Stimulated activated CD8-positive, alpha-beta memory T cell treated with anti-CD3 and anti-CD28 coated beads, Interleukin-12 subunit alpha, Interleukin-12 subunit beta, amount 100 ng/mL, for 4 hours (primary cell): ENCODE measurements around the gene WDR91.
"Not testable (repeated sequence)": the region's sequence is repeated elsewhere in the genome, so short reads cannot be mapped to it uniquely, and the experiment has no call there.

Experiments
- DNase-seq: peaks from one replicate; pipeline ENCODE4 v3.0.0-alpha.2; 2020; ENCODE audit warnings: low read depth

WDR91 gene

GRCh38 chr7:135233570-135233969, 22.2 kb upstream of the WDR91 start, which contains the start of gene STRA8:
Gene STRA8, plus strand, starts transcription at chr7:135233838. Its CDS starts 6,687 bp downstream, at chr7:135240525.
- DNase-seq = no peak

GRCh38 chr7:135232720-135233119, 21.4 kb upstream of the WDR91 start:
- no peak for DNase-seq

DNA sequence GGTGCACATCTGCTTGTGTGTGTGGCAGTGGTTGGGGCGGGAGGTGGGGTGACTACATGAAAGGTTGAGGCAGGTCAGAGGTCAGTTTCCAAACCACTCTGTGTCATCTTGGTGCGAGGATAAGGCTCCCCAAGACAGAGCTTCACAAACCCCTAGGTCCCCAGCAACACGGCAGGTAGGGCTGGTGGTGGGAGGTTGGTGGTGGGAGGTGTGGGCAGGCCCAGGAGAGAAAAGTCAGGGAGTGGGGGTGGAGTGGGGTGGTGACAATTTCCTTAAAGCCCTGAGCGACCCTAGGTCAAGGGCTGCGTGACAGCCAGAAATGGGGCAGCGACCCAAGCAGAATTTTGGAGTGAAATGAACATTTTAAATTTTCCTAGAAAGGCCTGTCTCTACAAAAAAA, 20.8 kb upstream of the WDR91 start:
- DNase-seq = no peak

GRCh38 chr7:135231686-135232085, 20.4 kb upstream of the WDR91 start:
- DNase-seq = no peak

- no peak for DNase-seq
These were observed 12.7 kb upstream of the WDR91 start for GRCh38 chr7:135224027-135224426.

DNA sequence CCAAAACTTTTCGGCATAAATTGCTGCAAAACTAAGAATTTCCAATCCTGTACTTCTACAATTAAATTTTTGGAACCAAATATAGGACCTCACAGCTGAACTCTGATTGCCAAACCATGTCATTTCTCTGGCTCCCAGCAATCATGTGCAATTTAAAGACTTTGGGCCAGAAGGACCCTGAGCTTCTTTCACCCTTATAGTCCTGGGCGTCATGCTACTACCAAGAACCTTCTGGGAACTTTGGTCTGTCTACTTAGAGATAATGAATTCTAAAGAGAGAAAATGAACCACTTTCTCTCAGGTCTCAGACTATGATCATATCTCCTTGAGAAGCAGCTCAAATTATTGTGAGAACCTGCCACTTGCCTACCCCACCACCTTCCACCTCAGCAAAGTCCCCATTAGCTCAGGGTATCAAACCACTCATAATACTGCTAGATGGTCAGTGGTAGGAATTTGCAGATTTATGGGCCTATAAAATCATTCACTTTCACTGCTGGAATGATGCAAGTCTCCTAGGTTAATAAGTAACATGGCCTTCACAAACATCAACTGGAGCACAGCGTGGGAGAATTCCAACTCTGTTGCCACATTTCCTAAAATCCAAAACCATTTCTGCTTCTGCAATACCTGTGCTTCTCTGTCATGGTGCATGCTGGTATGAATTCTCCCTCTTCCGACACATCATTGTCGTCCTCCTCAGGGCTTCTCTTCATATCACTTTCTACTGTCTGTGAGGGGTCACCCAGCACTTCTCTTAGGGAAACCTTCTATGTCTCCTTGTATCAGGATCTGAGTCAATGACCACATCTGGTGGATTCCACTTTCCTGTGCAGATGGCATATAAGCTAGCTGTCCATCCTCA, 6.6 kb upstream of the WDR91 start:
- DNase-seq = no peak

DNA sequence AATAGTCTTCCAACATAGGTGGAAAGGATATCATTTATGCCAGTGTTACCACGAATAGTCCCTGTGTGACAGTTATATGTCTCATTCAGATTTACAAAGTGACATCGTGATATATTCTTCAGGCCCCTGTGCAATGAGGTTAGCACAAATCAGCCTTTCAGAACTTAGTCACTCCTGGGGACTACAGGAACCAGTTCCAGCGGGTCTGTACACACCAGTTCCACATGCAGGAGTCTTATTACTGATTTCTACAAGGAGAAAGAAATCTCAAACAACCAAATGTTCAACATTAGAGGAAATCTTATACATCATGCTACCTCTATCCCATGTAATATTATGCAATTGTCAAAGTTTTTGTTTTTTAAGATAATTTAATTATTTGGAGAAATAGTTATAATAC, 4.4 kb upstream of the WDR91 start:
- no peak for DNase-seq

GRCh38 chr7:135215180-135215579, 3.9 kb upstream of the WDR91 start:
- DNase-seq = no peak

- DNase-seq = no peak
These were observed 2.5 kb upstream of the WDR91 start for GRCh38 chr7:135213831-135214230.

GRCh38 chr7:135211946-135212685, 790 bp upstream of the WDR91 start:
- not testable (repeated sequence) for DNase-seq

DNA sequence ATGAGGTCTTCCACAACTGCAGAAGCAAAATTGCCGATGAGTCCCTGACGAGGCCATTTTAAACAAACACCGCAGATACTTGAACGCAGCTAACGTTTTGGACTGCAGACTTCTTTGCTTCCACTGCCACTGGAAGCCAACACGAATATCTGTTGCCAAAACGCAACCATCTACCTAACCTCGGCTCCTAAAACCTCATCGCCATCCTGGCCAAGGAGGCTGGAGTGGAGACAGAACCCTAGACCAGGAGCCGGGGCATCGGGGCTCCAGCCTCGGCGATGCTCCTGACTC, 493 bp downstream of the WDR91 start:
- no peak for DNase-seq

DNA sequence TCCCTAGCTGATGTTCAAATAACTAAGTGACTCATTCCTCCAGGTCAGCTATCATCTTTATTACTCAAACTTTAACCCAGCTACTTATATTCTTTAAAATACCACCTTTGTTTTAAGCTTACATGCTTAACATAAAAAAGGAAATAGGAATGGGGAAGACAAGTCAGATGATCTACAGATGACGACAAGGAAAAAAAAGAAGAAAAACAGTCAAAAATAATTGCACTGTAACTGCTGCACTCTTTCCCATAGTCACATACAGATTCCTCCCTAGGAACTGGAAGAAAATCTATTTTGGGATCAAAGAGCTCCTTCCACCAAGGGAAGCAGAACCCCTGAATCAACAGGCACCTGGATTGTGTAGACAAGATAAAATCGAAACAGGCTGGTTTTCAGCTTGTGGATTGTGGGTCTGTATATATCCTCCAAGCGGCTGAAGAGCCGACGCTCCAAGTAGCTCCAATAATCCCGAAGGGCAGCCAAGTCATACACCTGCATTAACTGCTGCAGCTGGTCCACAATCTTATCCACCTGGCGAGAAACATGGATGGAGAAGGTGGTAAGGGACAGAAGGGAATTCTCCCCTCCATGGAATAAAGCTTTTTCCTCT, 2.0 kb downstream of the WDR91 start:
- no peak for DNase-seq

DNA sequence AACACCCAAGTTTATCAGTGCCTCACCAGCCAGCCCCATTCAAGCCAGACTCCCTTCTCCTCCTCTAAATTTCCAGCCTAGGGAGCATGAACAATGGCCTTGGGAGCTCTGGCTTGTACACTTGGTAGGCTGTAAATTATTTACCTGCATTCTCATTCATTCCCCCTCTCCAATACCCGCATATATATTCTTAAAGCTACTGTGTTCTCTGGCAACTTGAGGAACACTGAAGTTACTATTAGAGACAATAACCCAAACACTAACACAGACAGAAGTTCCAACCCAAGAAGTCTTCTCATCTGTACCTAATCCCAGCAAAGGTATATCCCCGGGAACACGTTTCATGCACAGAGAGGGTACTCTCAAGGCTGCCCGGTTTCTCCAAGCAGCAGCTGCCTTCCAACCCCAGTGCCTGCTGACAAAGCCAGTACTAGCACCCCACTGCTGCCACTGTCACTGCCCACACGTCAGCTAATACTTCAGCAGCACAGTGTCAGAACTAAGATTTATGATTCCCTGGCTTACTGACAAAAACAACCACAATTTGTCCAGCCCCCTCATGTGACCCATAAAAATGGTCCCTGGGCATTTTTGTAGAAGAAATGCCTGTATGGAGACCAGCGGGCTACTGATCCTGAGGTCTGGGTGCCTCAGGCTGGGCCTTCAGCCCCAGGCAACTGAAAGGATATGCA, 3.1 kb downstream of the WDR91 start:
- no peak for DNase-seq

DNA sequence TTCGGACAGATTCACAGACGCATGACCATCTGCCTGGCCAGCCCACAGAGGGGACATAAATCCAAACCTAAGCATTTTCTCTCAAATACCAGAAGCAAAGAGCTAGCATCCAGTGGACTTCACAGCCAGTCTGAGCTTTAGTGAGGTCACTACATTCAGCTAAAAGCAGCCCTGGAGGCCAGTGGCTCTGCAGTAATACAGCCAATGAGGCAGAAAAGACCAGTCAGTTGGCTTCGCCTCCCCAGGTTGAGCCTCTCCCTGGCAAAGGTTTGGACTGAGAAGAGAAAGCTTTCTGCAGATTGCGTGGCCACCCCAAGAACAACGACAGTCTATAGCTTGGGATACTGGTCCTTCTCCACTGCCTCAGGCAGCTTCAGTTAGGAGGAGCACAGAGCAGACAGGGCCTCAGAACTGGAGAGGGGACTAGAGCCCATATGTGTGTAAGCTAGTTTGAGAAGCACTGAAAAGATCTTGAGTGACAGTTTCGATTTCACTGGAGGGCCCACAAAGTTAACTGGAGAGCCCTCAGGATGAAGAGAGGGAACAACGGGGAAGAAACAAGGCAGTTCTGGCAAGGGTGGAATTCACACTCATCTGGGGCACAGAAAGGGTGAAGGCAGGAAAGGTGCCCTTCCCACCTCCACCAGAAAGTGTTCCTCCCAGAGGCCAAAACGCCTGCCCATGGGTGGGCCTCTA, 3.8 kb downstream of the WDR91 start:
- no peak for DNase-seq

DNA sequence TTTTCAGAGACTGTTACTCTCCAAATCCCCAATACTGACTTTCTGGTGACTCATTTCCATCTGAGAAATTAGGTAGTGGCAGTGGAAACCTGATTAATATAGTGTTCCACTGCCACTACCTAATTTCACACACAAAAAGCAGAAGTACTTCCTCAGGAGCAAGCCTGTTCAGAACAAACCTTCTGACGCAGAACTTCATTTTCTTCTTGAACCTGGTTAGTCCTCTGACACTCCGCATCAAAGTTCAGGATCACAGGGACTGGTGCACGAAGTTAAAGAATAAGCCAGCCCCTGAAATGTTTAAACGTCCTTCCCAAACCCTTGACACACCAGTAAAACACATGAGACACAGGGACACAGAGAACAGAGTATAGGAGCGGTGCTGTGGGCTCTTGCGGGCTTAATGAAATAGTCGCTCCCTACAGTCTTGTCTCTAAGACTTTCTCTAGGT, 4.4 kb downstream of the WDR91 start:
- no peak for DNase-seq

- DNase-seq = no peak
These were observed 5.5 kb downstream of the WDR91 start for GRCh38 chr7:135205850-135206249.

DNA sequence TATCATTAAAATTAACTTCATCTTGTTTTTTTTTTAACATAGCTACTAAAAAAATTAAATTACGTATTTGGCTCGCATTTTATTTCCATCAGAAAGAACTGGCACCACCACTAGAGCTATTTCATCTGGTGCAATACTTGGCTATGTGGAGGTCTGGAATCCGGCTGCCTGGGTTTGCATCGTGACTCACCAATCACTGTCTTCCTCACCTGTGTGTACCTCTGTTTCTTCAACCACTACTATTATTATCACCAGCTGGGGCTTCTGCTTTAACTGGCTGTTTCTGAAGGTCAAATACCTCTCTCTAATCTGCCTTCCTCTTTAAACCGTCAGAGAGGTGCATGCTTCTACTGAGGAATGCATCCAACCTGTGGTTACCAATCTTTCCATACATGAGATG, 6.5 kb downstream of the WDR91 start:
- DNase-seq = no peak

DNA sequence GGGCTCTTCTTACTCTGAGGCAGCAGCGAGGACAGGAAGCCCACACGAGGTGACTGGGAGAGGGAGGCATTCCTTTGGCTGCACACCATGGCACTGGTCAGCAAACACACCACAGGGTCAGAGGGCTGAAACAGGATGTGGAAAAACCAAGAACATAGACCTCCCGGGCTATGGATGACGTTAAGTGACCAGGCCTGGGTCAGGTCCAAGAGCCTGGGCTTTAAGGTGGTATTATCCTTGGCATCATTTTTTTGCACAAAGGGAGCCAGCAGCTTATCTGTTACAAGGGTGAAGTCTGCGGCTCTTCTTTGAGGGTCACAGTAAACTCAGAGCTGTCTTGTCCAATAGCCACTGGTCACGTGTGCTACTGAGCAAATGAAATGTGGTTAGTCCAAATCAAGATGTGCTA, 7.0 kb downstream of the WDR91 start:
- no peak for DNase-seq

DNA sequence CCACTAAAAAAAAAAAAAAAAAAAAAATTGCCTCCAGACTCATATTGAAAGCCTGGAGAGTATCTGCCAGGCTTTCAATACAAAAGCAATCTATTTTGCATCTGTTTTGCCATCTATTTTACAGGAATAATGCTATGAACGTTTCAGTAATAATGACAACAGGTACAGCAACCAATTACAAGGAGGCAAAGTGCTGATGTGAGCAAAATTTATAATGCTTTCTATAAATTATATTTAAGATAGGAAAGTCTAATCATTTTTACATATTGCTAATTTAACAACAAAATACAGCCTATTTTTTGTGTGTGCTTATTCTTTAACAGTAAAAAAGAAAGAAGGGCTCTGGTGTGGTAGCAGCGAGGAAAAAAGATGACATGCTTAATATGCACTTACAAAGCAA, 10.0 kb downstream of the WDR91 start:
- DNase-seq = no peak

GRCh38 chr7:135200821-135201331, 10.4 kb downstream of the WDR91 start:
- DNase-seq = no peak

DNA sequence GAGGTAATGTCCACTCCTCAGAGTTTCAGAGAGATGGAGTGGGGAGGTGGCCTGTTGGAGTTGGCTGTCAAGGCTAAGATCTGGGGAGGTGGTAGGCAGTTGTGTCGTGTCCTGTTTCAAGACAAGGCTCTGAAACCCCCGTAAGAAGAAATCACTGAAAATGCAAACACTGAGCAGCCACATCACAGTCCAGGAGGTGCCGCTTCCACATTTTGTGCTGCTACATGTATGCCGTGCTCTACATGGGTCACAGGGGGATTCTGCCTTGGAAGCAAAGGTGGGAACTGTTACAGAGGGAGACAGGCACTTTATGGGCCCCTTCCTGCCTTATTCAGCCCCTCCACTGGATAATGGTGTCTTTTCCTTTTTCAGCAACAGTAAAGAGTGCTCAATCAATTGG, 11.9 kb downstream of the WDR91 start:
- DNase-seq = no peak
